ENCODE measurements around the gene ALAS1. TPM values are rescaled to one million over a fixed set of nuclear protein-coding genes. Genes with fewer than 3 reads are reported as not detected.

ALAS1 gene
- total and polyA plus RNA-seq, 2 of the 13 experiments (the other 11 are each of a cell fraction or from before 2014, with no cell fraction given), result 36.0 to 43.2 TPM

GRCh38 chr3:52238193-52238760 is 40.3 kb downstream of the ALAS1 start (continued):
- TF ChIP-seq, protein P1, sequence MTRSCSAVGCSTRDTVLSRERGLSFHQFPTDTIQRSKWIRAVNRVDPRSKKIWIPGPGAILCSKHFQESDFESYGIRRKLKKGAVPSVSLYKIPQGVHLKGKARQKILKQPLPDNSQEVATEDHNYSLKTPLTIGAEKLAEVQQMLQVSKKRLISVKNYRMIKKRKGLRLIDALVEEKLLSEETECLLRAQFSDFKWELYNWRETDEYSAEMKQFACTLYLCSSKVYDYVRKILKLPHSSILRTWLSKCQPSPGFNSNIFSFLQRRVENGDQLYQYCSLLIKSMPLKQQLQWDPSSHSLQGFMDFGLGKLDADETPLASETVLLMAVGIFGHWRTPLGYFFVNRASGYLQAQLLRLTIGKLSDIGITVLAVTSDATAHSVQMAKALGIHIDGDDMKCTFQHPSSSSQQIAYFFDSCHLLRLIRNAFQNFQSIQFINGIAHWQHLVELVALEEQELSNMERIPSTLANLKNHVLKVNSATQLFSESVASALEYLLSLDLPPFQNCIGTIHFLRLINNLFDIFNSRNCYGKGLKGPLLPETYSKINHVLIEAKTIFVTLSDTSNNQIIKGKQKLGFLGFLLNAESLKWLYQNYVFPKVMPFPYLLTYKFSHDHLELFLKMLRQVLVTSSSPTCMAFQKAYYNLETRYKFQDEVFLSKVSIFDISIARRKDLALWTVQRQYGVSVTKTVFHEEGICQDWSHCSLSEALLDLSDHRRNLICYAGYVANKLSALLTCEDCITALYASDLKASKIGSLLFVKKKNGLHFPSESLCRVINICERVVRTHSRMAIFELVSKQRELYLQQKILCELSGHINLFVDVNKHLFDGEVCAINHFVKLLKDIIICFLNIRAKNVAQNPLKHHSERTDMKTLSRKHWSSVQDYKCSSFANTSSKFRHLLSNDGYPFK (CRISPR knock-in tag; IDR thresholded peaks at IDR 0.05; ENCODE audit: borderline replicate concordance), result 0 out of 2 replicates have a peak, but pooled peaks have one; percentile 47
- TF ChIP-seq POLR2G (IDR thresholded peaks at IDR 0.05; ENCODE audit: low read depth, low read length), result peak; percentile 68
- TF ChIP-seq CEBPG (CRISPR knock-in tag; IDR thresholded peaks at IDR 0.05), result 0 out of 2 replicates have a peak, but pooled peaks have one; percentile 7
- TF ChIP-seq ZFX (CRISPR knock-in tag; IDR thresholded peaks at IDR 0.05; ENCODE audit: low read depth), result peak; percentile 54; the same call in 1 of the 2 replicates
- peak; percentile 83 for TF ChIP-seq GATAD2A (CRISPR knock-in tag; IDR thresholded peaks at IDR 0.05)
- TF ChIP-seq NCOA5 (CRISPR knock-in tag; IDR thresholded peaks at IDR 0.05), result no peak
- no peak; the same call in 1 of the 2 replicates for TF ChIP-seq ZBTB20 (CRISPR knock-in tag; IDR thresholded peaks at IDR 0.05; ENCODE audit: borderline replicate concordance, low read depth)
- TF ChIP-seq SNAPC2 (CRISPR knock-in tag; IDR thresholded peaks at IDR 0.05), result no peak
- TF ChIP-seq MED1 (CRISPR knock-in tag; IDR thresholded peaks at IDR 0.05), result peak; percentile 75
- TF ChIP-seq RXRB (CRISPR knock-in tag; IDR thresholded peaks at IDR 0.05; ENCODE audit: borderline replicate concordance), result peak; percentile 91; the same call in 1 of the 2 replicates
- TF ChIP-seq, protein P2, sequence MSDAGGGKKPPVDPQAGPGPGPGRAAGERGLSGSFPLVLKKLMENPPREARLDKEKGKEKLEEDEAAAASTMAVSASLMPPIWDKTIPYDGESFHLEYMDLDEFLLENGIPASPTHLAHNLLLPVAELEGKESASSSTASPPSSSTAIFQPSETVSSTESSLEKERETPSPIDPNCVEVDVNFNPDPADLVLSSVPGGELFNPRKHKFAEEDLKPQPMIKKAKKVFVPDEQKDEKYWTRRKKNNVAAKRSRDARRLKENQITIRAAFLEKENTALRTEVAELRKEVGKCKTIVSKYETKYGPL (CRISPR knock-in tag; IDR thresholded peaks at IDR 0.05), result no peak
- TF ChIP-seq ATF4 (CRISPR knock-in tag; IDR thresholded peaks at IDR 0.05), result peak in 1 of 2 experiments; percentile 50; a peak in 2 of 4 replicates
- 0 out of 2 replicates have a peak, but pooled peaks have one; percentile 41 for TF ChIP-seq ATF7-NPFF (CRISPR knock-in tag; IDR thresholded peaks at IDR 0.05; ENCODE audit: low read depth)
- peak; percentile 19; the same call in 1 of the 2 replicates for TF ChIP-seq ZNF556 (CRISPR knock-in tag; IDR thresholded peaks at IDR 0.05; ENCODE audit: borderline replicate concordance)
- TF ChIP-seq NCOA1 (CRISPR knock-in tag; IDR thresholded peaks at IDR 0.05), result peak; percentile 77; the same call in 1 of the 2 replicates

Data from HepG2 (cell line).